OCI-LY7 (cell line): ENCODE data around the gene BFSP1. TPM values are rescaled to one million over a fixed set of nuclear protein-coding genes. Genes with fewer than 3 reads are reported as not detected.

ENCODE experiments used
- BruUV-seq: library from RNA; stranded (reverse); fragments of 400-500 nt; replicated peaks from 2 replicates; lab custom pipeline; 2021; lab: Mats Ljungman, UMichigan
- CTCF ChIA-PET: fragments of 300-600 bp; sonication (Branson Sonifier 250); formaldehyde crosslinking; loops from one replicate; lab custom pipeline; 2022; ENCODE audit warnings: antibody characterized with exemption; ENCODE audit not compliant: unreplicated experiment; lab: Charles Lee
- POLR2A ChIA-PET: fragments of 300-600 bp; sonication (Branson Sonifier 250); formaldehyde crosslinking; loops from one replicate; lab custom pipeline; 2022; ENCODE audit warnings: antibody characterized with exemption; lab: Charles Lee
- DNase-seq: peaks from one replicate; pipeline ENCODE4 v3.0.0-alpha.2; 2015; ENCODE audit warnings: low spot score
- H2AFZ ChIP-seq: fragments of 200-600 bp; sonication (generic), shearing (Covaris generic); 2 replicates; pipeline ENCODE4 v1.6.1; 2014; ENCODE audit warnings: mild to moderate bottlenecking, antibody characterized with exemption, low read length, moderate library complexity
- H3K27ac ChIP-seq: fragments of 200-600 bp; sonication (generic); 2 replicates; pipeline ENCODE4 v1.5.1; 2014; ENCODE audit warnings: mixed run types, low read depth, mild to moderate bottlenecking, moderate library complexity, low read length, inconsistent platforms; ENCODE audit not compliant: poor library complexity, severe bottlenecking
- H3K36me3 ChIP-seq: fragments of 200-600 bp; sonication (generic); 2 replicates; pipeline ENCODE4 v1.6.1; 2014; ENCODE audit warnings: mild to moderate bottlenecking, antibody characterized with exemption, low read length, moderate library complexity, mixed read lengths; ENCODE audit not compliant: insufficient read depth
- H3K4me1 ChIP-seq: fragments of 200-600 bp; sonication (generic); 2 replicates; pipeline ENCODE4 v1.5.1; 2014; ENCODE audit warnings: mild to moderate bottlenecking, low read length; ENCODE audit not compliant: insufficient read depth, poor library complexity, severe bottlenecking
- H3K4me2 ChIP-seq: fragments of 200-600 bp; sonication (generic); 2 replicates; pipeline ENCODE4 v1.6.1; 2014; ENCODE audit warnings: mild to moderate bottlenecking, low read length
- H3K4me3 ChIP-seq: fragments of 200-600 bp; sonication (generic); 2 replicates; pipeline ENCODE4 v1.5.1; 2014; ENCODE audit warnings: mild to moderate bottlenecking, low read depth, low read length; ENCODE audit not compliant: poor library complexity, severe bottlenecking
- H3K79me2 ChIP-seq: fragments of 200-600 bp; sonication (generic); 2 replicates; pipeline ENCODE4 v1.6.1; 2016; ENCODE audit warnings: low read depth, mild to moderate bottlenecking, low read length, moderate library complexity, mixed read lengths; ENCODE audit not compliant: insufficient read depth
- H3K9me2 ChIP-seq: fragments of 200-600 bp; sonication (generic); 2 replicates; pipeline ENCODE4 v1.6.1; 2016; ENCODE audit warnings: mild to moderate bottlenecking, low read length, mixed read lengths; ENCODE audit not compliant: insufficient read depth
- H3K9me3 ChIP-seq: fragments of 200-600 bp; sonication (generic); 2 replicates; pipeline ENCODE4 v1.6.1; 2014; ENCODE audit warnings: mild to moderate bottlenecking, mixed run types, low read length, mixed read lengths
- H4K20me1 ChIP-seq: fragments of 200-600 bp; sonication (generic); 2 replicates; pipeline ENCODE4 v1.6.1; 2014; ENCODE audit warnings: mild to moderate bottlenecking, antibody characterized with exemption, low read length, moderate library complexity, mixed read lengths; ENCODE audit not compliant: insufficient read depth
- CTCF ChIP-seq: fragments of 200-600 bp; sonication (generic); conservative IDR thresholded peaks from 2 replicates; pipeline ENCODE4 v1.5.1; 2014; ENCODE audit warnings: mild to moderate bottlenecking, antibody characterized with exemption, low read length, moderate library complexity, mixed read lengths
- EZH2phosphoT487 ChIP-seq: fragments of 200-600 bp; sonication (generic); IDR thresholded peaks from 2 replicates; pipeline ENCODE4 v1.6.1; 2018; ENCODE audit warnings: low read depth, borderline replicate concordance, mild to moderate bottlenecking, mixed run types, antibody characterized with exemption, low read length, moderate library complexity, mixed read lengths
- intact Hi-C: fragments of 100-400 bp; cut with micrococcal nuclease; formaldehyde crosslinking; loops from one replicate; pipeline ENCODE4 v1.10.0; 2022; ENCODE audit not compliant: unreplicated experiment
- total RNA-seq, 2 experiments: library from RNA; depleted of rRNA in 1 of 2; stranded (reverse); fragments of >200 nt in 1 of 2; shearing (Covaris generic) in 1 of 2; gene quantifications; 2 replicates each; pipeline ENCODE4 v1.2.3, GENCODE V29; 2014 to 2022

BFSP1 gene
- total RNA-seq, 2 experiments from 2014 or later: not detected

GRCh38 chr20:17545127-17545526, 13.9 kb upstream of the BFSP1 start:
- TF ChIP-seq CTCF (no peak), EZH2phosphoT487 (no peak)
- intact Hi-C loops: no loop called here
- ChIA-PET POLR2A (no interaction called here), CTCF (no interaction called here)
- Histone ChIP-seq H3K79me2 (no peaks in the 10 kb centered on the region), H3K9me2 (no peaks in the 10 kb centered on the region), H3K4me1 (no peaks in the 10 kb centered on the region), H2AFZ (no peak overlapping the region), H3K27ac (no peak overlapping the region), H3K4me3 (no peak overlapping the region), H3K36me3 (no peaks in the 10 kb centered on the region), H4K20me1 (no peaks in the 10 kb centered on the region), H3K9me3 (no peaks in the 10 kb centered on the region), H3K4me2 (no peak overlapping the region)
- BruUV-seq: no TSS peak
- no peak for DNase-seq

GRCh38 chr20:17543531-17544131, 12.5 kb upstream of the BFSP1 start:
- intact Hi-C loops: no loop called here
- no peaks in the 10 kb centered on the region for H4K20me1 ChIP-seq
- TF ChIP-seq EZH2phosphoT487 (no peak), CTCF (no peak)
- BruUV-seq: no TSS peak
- H3K27ac ChIP-seq: no peak overlapping the region
- no peak for DNase-seq
- H3K4me2 ChIP-seq: no peak overlapping the region
- no peaks in the 10 kb centered on the region for H3K4me1 ChIP-seq
- H3K9me2 ChIP-seq: no peaks in the 10 kb centered on the region
- no peaks in the 10 kb centered on the region for H3K9me3 ChIP-seq
- ChIA-PET CTCF (no interaction called here), POLR2A (interaction anchor here (0.5 kb wide), 1 partner anchor 96 kb away, joined by 4 read pairs; no protein-coding TSS in a partner anchor)
- no peaks in the 10 kb centered on the region for H3K79me2 ChIP-seq
- no peaks in the 10 kb centered on the region for H3K36me3 ChIP-seq
- H3K4me3 ChIP-seq: no peak overlapping the region
- H2AFZ ChIP-seq: no peak overlapping the region

- no peak overlapping the region for H2AFZ ChIP-seq
- H3K9me2 ChIP-seq: no peaks in the 10 kb centered on the region
- no peaks in the 10 kb centered on the region for H3K9me3 ChIP-seq
- BruUV-seq: no TSS peak
- H3K4me1 ChIP-seq: no peaks in the 10 kb centered on the region
- no peak overlapping the region for H3K4me2 ChIP-seq
- DNase-seq: no peak
- no peaks in the 10 kb centered on the region for H4K20me1 ChIP-seq
- no peaks in the 10 kb centered on the region for H3K36me3 ChIP-seq
- intact Hi-C loops: no loop called here
- TF ChIP-seq EZH2phosphoT487 (no peak), CTCF (no peak)
- ChIA-PET POLR2A (interaction anchor here (0.5 kb wide), 1 partner anchor 96 kb away, joined by 4 read pairs; no protein-coding TSS in a partner anchor), CTCF (no interaction called here)
- no peaks in the 10 kb centered on the region for H3K79me2 ChIP-seq
- no peak overlapping the region for H3K27ac ChIP-seq
- H3K4me3 ChIP-seq: no peak overlapping the region
Measured at GRCh38 chr20:17542993-17543412, 11.8 kb upstream of the BFSP1 start.
